PC-9 (cell line): ENCODE data around the gene CCDC136. TPM values are rescaled to one million over a fixed set of nuclear protein-coding genes. Genes with fewer than 3 reads are reported as not detected.

Source experiments
- BruUV-seq: library from RNA; stranded (reverse); fragments of 400-500 nt; replicated peaks from 2 replicates; lab custom pipeline; 2021; lab: Mats Ljungman, UMichigan
- CTCF ChIA-PET: fragments of 300-600 bp; sonication (Branson Sonifier 250); formaldehyde crosslinking; loops from one replicate; lab custom pipeline; 2022; ENCODE audit warnings: antibody characterized with exemption; lab: Charles Lee
- POLR2A ChIA-PET: fragments of 300-600 bp; sonication (Branson Sonifier 250); formaldehyde crosslinking; loops from one replicate; lab custom pipeline; 2022; ENCODE audit warnings: antibody characterized with exemption; ENCODE audit not compliant: unreplicated experiment; lab: Charles Lee
- DNase-seq, 2 experiments: peaks; one replicate each; pipeline versions ENCODE4 v3.0.0 to v3.0.0-alpha.2; 2015 to 2022; ENCODE audit warnings: mixed read lengths in 1 of 2
- H2AFZ ChIP-seq: fragments of 200-600 bp; sonication (generic); 2 replicates; pipeline ENCODE4 v1.8.1; 2017; ENCODE audit warnings: antibody characterized with exemption
- H3F3A ChIP-seq: fragments of 200-600 bp; sonication (generic); 2 replicates; pipeline ENCODE4 v1.8.1; 2017; ENCODE audit warnings: antibody characterized with exemption, mild to moderate bottlenecking, low read depth; ENCODE audit not compliant: insufficient read depth
- H3K27ac ChIP-seq: fragments of 200-600 bp; sonication (generic); 2 replicates; pipeline ENCODE4 v1.6.1; 2016; ENCODE audit warnings: mixed run types
- H3K27me3 ChIP-seq: fragments of 200-600 bp; sonication (generic); 2 replicates; pipeline ENCODE4 v1.6.1; 2016; ENCODE audit warnings: low read depth, mixed run types; ENCODE audit not compliant: insufficient read depth
- H3K36me3 ChIP-seq: fragments of 200-600 bp; sonication (generic); 2 replicates; pipeline ENCODE4 v1.6.1; 2016; ENCODE audit warnings: low read depth, mixed run types
- H3K4me1 ChIP-seq: fragments of 200-600 bp; sonication (generic); replicated peaks from 2 replicates; pipeline ENCODE4 v1.6.1; 2016; ENCODE audit warnings: mixed run types; ENCODE audit not compliant: insufficient read depth
- H3K4me2 ChIP-seq: fragments of 200-600 bp; sonication (generic); 2 replicates; pipeline ENCODE4 v1.6.1; 2017; ENCODE audit warnings: mixed run types
- H3K4me3 ChIP-seq: fragments of 200-600 bp; sonication (generic); 2 replicates; pipeline ENCODE4 v1.6.1; 2016; ENCODE audit warnings: mixed run types
- H3K79me2 ChIP-seq: fragments of 200-600 bp; sonication (generic); 2 replicates; pipeline ENCODE4 v1.6.1; 2017; ENCODE audit warnings: low read depth, mixed run types
- H3K9me2 ChIP-seq: fragments of 200-600 bp; sonication (generic); 2 replicates; pipeline ENCODE4 v1.8.1; 2017; ENCODE audit warnings: mild to moderate bottlenecking; ENCODE audit not compliant: insufficient read depth
- H3K9me3 ChIP-seq: fragments of 200-600 bp; sonication (generic); 2 replicates; pipeline ENCODE4 v1.8.1; 2016; ENCODE audit warnings: low read depth; ENCODE audit not compliant: insufficient read depth
- H4K20me1 ChIP-seq: fragments of 200-600 bp; sonication (generic); 2 replicates; pipeline ENCODE4 v1.8.1; 2017; ENCODE audit not compliant: insufficient read depth
- EZH2 ChIP-seq: fragments of 200-600 bp; sonication (generic); IDR thresholded peaks from 2 replicates; pipeline ENCODE4 v1.8.0; 2017; ENCODE audit warnings: antibody characterized with exemption, low read depth
- intact Hi-C: fragments of 100-400 bp; cut with micrococcal nuclease; formaldehyde crosslinking; loops from one replicate; pipeline ENCODE4 v1.10.0; 2022; ENCODE audit not compliant: unreplicated experiment
- total RNA-seq: library from RNA; stranded (reverse); gene quantifications from 2 replicates; pipeline ENCODE4 v1.2.3, GENCODE V29; 2021
- TF ChIP-seq, protein P1 (sequence below): fragments of 200-600 bp; sonication (generic); conservative IDR thresholded peaks from 2 replicates; pipeline ENCODE4 v1.6.1; 2017; ENCODE audit warnings: mixed run types, antibody characterized with exemption, mild to moderate bottlenecking, moderate library complexity

Gene CCDC136
- total RNA-seq, 1 experiment from 2014 or later, result 7.1 TPM

DNA sequence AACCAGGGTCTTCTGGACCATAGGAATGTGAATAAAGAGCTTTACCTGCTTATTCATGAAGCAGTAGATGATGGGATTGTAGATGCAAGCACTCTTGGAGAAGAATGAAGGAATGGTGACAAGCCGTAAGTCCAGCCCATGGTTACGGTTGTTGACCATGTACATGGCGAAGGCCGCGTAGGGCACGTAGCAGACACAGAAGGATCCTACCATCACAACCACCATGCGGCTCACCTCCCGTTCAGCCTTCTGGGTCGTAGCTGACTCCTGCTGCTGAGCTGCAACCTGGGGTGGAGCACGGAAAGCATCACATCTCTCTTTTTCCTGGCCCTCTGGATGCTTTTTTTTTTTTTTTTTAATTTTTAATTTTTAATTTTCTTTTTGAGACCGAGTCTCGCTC is 18.2 kb upstream of the CCDC136 start:
- peaks cover 13% of the 10 kb centered on the region for H3F3A ChIP-seq
- no peak overlapping the region for H3K4me2 ChIP-seq
- BruUV-seq, result no TSS peak
- H3K27ac ChIP-seq, result no peak overlapping the region
- TF ChIP-seq, protein P1, sequence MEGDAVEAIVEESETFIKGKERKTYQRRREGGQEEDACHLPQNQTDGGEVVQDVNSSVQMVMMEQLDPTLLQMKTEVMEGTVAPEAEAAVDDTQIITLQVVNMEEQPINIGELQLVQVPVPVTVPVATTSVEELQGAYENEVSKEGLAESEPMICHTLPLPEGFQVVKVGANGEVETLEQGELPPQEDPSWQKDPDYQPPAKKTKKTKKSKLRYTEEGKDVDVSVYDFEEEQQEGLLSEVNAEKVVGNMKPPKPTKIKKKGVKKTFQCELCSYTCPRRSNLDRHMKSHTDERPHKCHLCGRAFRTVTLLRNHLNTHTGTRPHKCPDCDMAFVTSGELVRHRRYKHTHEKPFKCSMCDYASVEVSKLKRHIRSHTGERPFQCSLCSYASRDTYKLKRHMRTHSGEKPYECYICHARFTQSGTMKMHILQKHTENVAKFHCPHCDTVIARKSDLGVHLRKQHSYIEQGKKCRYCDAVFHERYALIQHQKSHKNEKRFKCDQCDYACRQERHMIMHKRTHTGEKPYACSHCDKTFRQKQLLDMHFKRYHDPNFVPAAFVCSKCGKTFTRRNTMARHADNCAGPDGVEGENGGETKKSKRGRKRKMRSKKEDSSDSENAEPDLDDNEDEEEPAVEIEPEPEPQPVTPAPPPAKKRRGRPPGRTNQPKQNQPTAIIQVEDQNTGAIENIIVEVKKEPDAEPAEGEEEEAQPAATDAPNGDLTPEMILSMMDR, result no peak
- no peak for TF ChIP-seq EZH2
- H3K4me1 ChIP-seq, result no peaks in the 10 kb centered on the region
- H3K9me2 ChIP-seq, result no peaks in the 10 kb centered on the region
- ChIA-PET POLR2A (no interaction called here), CTCF (no interaction called here)
- DNase-seq, result no peak
- H3K27me3 ChIP-seq, result no peaks in the 10 kb centered on the region
- no peak overlapping the region for H3K4me3 ChIP-seq
- H2AFZ ChIP-seq, result no peak overlapping the region
- intact Hi-C loops, result no loop called here
- H3K9me3 ChIP-seq, result no peaks in the 10 kb centered on the region; the same call in 1 of the 2 replicates
- peaks cover 19% of the 10 kb centered on the region for H3K36me3 ChIP-seq
- no peaks in the 10 kb centered on the region for H4K20me1 ChIP-seq
- H3K79me2 ChIP-seq, result no peaks in the 10 kb centered on the region

DNA sequence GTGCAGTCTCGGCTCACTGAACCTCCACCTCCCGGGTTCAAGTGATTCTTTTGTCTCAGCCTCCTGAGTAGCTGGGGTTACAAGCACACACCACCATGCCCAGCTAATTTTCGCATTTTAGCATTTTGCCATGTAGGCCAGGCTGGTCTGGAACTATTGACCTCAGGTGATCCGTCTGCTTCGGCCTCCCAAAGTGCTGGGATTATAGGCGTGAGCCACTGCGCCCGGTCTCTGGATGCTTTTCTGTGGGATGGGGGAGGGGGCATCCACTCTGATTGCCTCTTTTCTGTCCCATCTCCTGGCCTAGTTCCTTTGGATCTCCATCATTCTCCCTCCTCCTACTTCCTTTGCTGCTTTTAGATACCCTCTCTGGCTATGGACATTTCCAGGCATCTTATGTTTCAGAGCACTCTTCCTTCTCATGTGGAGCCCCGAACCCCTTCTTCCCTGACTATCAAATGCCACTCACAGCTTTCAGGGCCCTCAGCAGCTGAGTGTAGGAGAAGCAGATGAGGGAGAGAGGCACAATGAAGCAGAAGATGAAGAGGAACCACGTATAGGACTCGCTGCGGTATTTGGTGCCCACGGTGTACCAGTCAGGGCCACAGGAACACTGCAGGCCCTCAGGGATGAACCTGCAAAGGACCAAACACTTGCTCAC is 17.6 kb upstream of the CCDC136 start:
- peaks cover 13% of the 10 kb centered on the region for H3F3A ChIP-seq
- DNase-seq, result no peak
- H3K4me3 ChIP-seq, result no peak overlapping the region
- no TSS peak for BruUV-seq
- H2AFZ ChIP-seq, result no peak overlapping the region
- TF ChIP-seq EZH2, result no peak
- TF ChIP-seq, protein P1, result no peak
- no peak overlapping the region for H3K4me2 ChIP-seq
- no peak overlapping the region for H3K27ac ChIP-seq
- no peaks in the 10 kb centered on the region for H4K20me1 ChIP-seq
- CTCF ChIA-PET, result no interaction called here
- no peaks in the 10 kb centered on the region for H3K79me2 ChIP-seq
- H3K27me3 ChIP-seq, result no peaks in the 10 kb centered on the region
- H3K4me1 ChIP-seq, result no peaks in the 10 kb centered on the region
- H3K9me3 ChIP-seq, result no peaks in the 10 kb centered on the region; the same call in 1 of the 2 replicates
- no peaks in the 10 kb centered on the region for H3K9me2 ChIP-seq
- peaks cover 13% of the 10 kb centered on the region for H3K36me3 ChIP-seq
- intact Hi-C loops, result no loop called here
- POLR2A ChIA-PET, result no interaction called here

DNA sequence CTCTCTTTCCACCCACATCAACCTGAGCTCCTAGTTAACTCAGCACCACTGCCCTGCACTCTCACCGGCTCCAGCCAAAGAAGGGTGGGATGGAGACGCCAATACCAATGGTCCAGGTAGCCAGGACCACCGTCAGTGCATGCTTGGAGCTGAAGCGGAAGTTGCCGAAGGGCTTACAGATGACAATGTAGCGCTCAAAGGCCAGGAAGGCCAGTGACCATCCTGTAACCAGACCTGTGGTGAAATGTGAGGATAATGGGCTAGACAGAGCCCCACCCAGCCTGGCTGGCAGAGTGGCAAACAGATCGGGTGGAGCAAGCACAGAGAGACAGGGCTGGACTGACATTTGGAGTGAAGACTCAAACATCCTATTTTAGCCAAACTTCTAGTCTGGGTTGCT is 16.8 kb upstream of the CCDC136 start:
- no TSS peak for BruUV-seq
- no peak overlapping the region for H2AFZ ChIP-seq
- no peaks in the 10 kb centered on the region for H3K4me1 ChIP-seq
- peaks cover 6% of the 10 kb centered on the region; the same call in 1 of the 2 replicates for H3K36me3 ChIP-seq
- POLR2A ChIA-PET, result no interaction called here
- CTCF ChIA-PET, result interaction anchor here (0.6 kb wide), 1 partner anchor 20 kb away, joined by 6 read pairs; no protein-coding TSS in a partner anchor
- H3K9me2 ChIP-seq, result no peaks in the 10 kb centered on the region
- H3K27ac ChIP-seq, result no peak overlapping the region
- no peaks in the 10 kb centered on the region; the same call in 1 of the 2 replicates for H3K9me3 ChIP-seq
- H3K27me3 ChIP-seq, result no peaks in the 10 kb centered on the region
- H3K79me2 ChIP-seq, result no peaks in the 10 kb centered on the region
- H4K20me1 ChIP-seq, result no peaks in the 10 kb centered on the region
- H3F3A ChIP-seq, result peaks cover 13% of the 10 kb centered on the region
- H3K4me3 ChIP-seq, result no peak overlapping the region
- intact Hi-C loops, result no loop called here
- no peak overlapping the region for H3K4me2 ChIP-seq
- no peak for DNase-seq
- no peak for TF ChIP-seq EZH2
- TF ChIP-seq, protein P1, result no peak
